Esophagus squamous epithelium (tissue), 4 donors: Measurements from ENCODE around the gene ARHGAP32.
"Not testable (repeated sequence)": the region's sequence is repeated elsewhere in the genome, so short reads cannot be mapped to it uniquely, and the experiment has no call there.

Source experiments
- POLR2A ChIP-seq, 4 donors: fragments of 450-650 bp; IDR thresholded peaks; one replicate each; pipeline ENCODE4 v1.6.1; 2017; ENCODE audit warnings: antibody characterized with exemption in 4 of 4, mild to moderate bottlenecking in 4 of 4, moderate library complexity in 3 of 4
- TF ChIP-seq, protein P1 (sequence below), 6 experiments: fragments of 450-650 bp in 4 of 6; fragments of 200-600 bp in 2 of 6; sonication (generic) in 2 of 6; IDR thresholded peaks; one replicate each; pipeline ENCODE4 v1.5.1; 2016 to 2019; ENCODE audit warnings: antibody characterized with exemption in 6 of 6, mild to moderate bottlenecking in 4 of 6, moderate library complexity in 4 of 6

DNA sequence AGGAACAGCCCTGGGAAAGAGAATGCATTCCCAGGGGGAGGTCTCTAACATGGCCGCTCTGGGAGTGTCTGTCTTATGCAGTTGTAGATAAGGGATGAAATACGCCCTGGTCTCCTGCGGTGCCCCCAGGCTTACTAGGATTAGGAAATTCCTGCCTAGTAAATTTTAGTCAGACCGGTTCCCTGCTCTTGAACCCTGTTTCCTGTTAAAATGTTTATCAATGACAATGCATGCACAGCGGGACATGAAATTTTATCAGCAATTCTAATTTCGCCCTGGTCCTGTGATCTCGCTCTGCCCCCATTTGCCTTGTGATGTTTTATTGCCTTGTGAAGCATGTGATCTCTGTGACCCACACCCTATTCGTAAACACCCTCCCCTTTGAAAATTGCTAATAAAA, 193.0 kb downstream of the ARHGAP32 start:
- TF ChIP-seq, protein P1, sequence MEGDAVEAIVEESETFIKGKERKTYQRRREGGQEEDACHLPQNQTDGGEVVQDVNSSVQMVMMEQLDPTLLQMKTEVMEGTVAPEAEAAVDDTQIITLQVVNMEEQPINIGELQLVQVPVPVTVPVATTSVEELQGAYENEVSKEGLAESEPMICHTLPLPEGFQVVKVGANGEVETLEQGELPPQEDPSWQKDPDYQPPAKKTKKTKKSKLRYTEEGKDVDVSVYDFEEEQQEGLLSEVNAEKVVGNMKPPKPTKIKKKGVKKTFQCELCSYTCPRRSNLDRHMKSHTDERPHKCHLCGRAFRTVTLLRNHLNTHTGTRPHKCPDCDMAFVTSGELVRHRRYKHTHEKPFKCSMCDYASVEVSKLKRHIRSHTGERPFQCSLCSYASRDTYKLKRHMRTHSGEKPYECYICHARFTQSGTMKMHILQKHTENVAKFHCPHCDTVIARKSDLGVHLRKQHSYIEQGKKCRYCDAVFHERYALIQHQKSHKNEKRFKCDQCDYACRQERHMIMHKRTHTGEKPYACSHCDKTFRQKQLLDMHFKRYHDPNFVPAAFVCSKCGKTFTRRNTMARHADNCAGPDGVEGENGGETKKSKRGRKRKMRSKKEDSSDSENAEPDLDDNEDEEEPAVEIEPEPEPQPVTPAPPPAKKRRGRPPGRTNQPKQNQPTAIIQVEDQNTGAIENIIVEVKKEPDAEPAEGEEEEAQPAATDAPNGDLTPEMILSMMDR (IDR thresholded peaks at IDR 0.05): not testable (repeated sequence)
- not testable (repeated sequence) for TF ChIP-seq POLR2A (IDR thresholded peaks at IDR 0.05)
